Vagina (tissue), 2 donors: ENCODE results near the gene APCDD1L.

Experiments used
- CTCF ChIP-seq, 3 experiments: fragments of 450-650 bp in 2 of 3; fragments of 200-600 bp in 1 of 3; sonication (generic) in 1 of 3; IDR thresholded peaks; one replicate each; pipeline ENCODE4 v1.5.1; 2017 to 2019; ENCODE audit warnings: antibody characterized with exemption in 3 of 3, mild to moderate bottlenecking in 2 of 3, moderate library complexity in 2 of 3
- POLR2AphosphoS5 ChIP-seq, 2 donors: sonication (generic); formaldehyde crosslinking; IDR thresholded peaks; one replicate each; pipeline ENCODE4 v1.9.0; 2017; ENCODE audit warnings: antibody characterized with exemption in 2 of 2, mild to moderate bottlenecking in 2 of 2, low read depth in 1 of 2; ENCODE audit not compliant: insufficient read depth in 1 of 2

- TF ChIP-seq CTCF (IDR thresholded peaks at IDR 0.05) = no peak
- no peak for TF ChIP-seq POLR2AphosphoS5 (IDR thresholded peaks at IDR 0.05; ENCODE audit: insufficient read depth in 1 of 2, low read depth in 1 of 2)
Observed at GRCh38 chr20:58551631-58552030, 36.4 kb upstream of the APCDD1L start.
